ENCODE data around the gene NT5C. TPM values are rescaled to one million over a fixed set of nuclear protein-coding genes. Genes with fewer than 3 reads are reported as not detected.

The NT5C gene
- total RNA-seq (10 to 100 TPM; 40.1 to 46.6 TPM), polyA plus RNA-seq (10 to 100 TPM; 22.4 to 32.6 TPM)

GRCh38 chr17:75131278-75132017 lies at the start of gene NT5C:
NT5C (minus strand) TSS chr17:75131742; CDS start chr17:75131707, 35 bp downstream.
- POLR2A ChIA-PET (ENCODE audit: partially characterized antibody) = interaction anchor here (0.5 to 6.9 kb wide), 21 partner anchors 8 to 635 kb away, joined by 3 to 97 read pairs (median 6); partner anchors contain the start of genes ARMC7, GGA3, GRB2 and JPT1
- CTCF ChIA-PET (ENCODE audit: partially characterized antibody) = interaction anchor here (0.7 to 5.8 kb wide), 18 partner anchors 10 to 169 kb away, joined by 3 to 127 read pairs (median 8); partner anchors contain the start of genes ARMC7, JPT1 and MRPL58
- no peaks in the 10 kb centered on the region for H3K9me3 ChIP-seq (ENCODE audit: control insufficient read depth in 1 of 2, low read length in 2 of 2)
- intact Hi-C loops (cut with micrococcal nuclease) = loop anchor here (1.0 to 5.0 kb wide), 5 partner anchors 17 to 70 kb away; partner anchors contain the start of gene ARMC7
- peak within 1 kb of the TSS; percentile 61 to 74 for H3K4me3 ChIP-seq (ENCODE audit: low read length in 2 of 2)
- peaks cover 8 to 19% (median 11%) of the 10 kb centered on the region in 4 donors for H3K4me1 Mint-ChIP-seq
- H3K27me3 ChIP-seq (ENCODE audit: insufficient read depth, low read length) = no peaks in the 10 kb centered on the region
- peaks cover 5% of the 10 kb centered on the region for H3K36me3 ChIP-seq (ENCODE audit: insufficient read depth, low read length)
- peaks cover 16% of the 10 kb centered on the region for H3K4me1 ChIP-seq (ENCODE audit: insufficient read depth, low read length)
- peaks cover 0 to 19% of the 10 kb centered on the region in 2 donors for H3K36me3 Mint-ChIP-seq
- H3K27ac Mint-ChIP-seq = peak within 1 kb of the TSS; percentile 81 to 92 (median 88)
- H3K27ac ChIP-seq (ENCODE audit: low read depth, low read length) = peak within 1 kb of the TSS; percentile 80
- H3K9me3 Mint-ChIP-seq = no peaks in the 10 kb centered on the region
- no peaks in the 10 kb centered on the region for H3K27me3 Mint-ChIP-seq
- peak in 4 of 5 donors; percentile 38 to 60 (median 49) for DNase-seq
- peak within 1 kb of the TSS; percentile 87 to 91 (median 90) for H3K4me3 Mint-ChIP-seq

- Mint-ChIP-seq H3K27ac (peak overlapping the region; percentile 82 to 92 (median 87)), H3K9me3 (peaks cover 0 to 1% (median 0%) of the 10 kb centered on the region in 8 donors), H3K27me3 (no peaks in the 10 kb centered on the region), H3K36me3 (peaks cover 5 to 26% of the 10 kb centered on the region in 2 donors), H3K4me3 (peak overlapping the region; percentile 89 to 97 (median 92)), H3K4me1 (peaks cover 20 to 54% (median 38%) of the 10 kb centered on the region in 4 donors)
- no peaks in the 10 kb centered on the region for H3K27me3 ChIP-seq (ENCODE audit: insufficient read depth, low read length)
- no peak for DNase-seq
- intact Hi-C loops (cut with micrococcal nuclease) = loop anchor here (5.0 kb wide), 2 partner anchors 144 to 336 kb away; partner anchors contain the start of genes CASKIN2 and TSEN54
- ChIA-PET POLR2A (ENCODE audit: partially characterized antibody) (interaction anchor here (0.6 to 2.1 kb wide), 15 partner anchors 9 to 224 kb away, joined by 3 to 13 read pairs (median 4); partner anchors contain the start of genes ARMC7, GRB2, JPT1 and MIF4GD), CTCF (ENCODE audit: partially characterized antibody) (interaction anchor here (1.0 to 3.1 kb wide), 5 partner anchors 11 to 90 kb away, joined by 3 to 25 read pairs (median 10); partner anchors contain the start of gene MIF4GD)
- H3K4me1 ChIP-seq (ENCODE audit: insufficient read depth, low read length) = peaks cover 44% of the 10 kb centered on the region
- H3K9me3 ChIP-seq (ENCODE audit: control insufficient read depth in 1 of 2, low read length in 2 of 2) = no peaks in the 10 kb centered on the region
- peak overlapping the region; percentile 47 to 93 for H3K4me3 ChIP-seq (ENCODE audit: low read length in 2 of 2)
- peak overlapping the region; percentile 94 for H3K27ac ChIP-seq (ENCODE audit: low read depth, low read length)
- peaks cover 15% of the 10 kb centered on the region for H3K36me3 ChIP-seq (ENCODE audit: insufficient read depth, low read length)
Observed at GRCh38 chr17:75181110-75181509, 49.6 kb upstream of the NT5C start.

- POLR2A ChIA-PET (ENCODE audit: partially characterized antibody) = no interaction called here
- Histone ChIP-seq H3K9me3 (ENCODE audit: control insufficient read depth in 1 of 2, low read length in 2 of 2) (no peaks in the 10 kb centered on the region), H3K27me3 (ENCODE audit: insufficient read depth, low read length) (no peaks in the 10 kb centered on the region), H3K4me3 (ENCODE audit: low read length in 2 of 2) (no peak overlapping the region), H3K4me1 (ENCODE audit: insufficient read depth, low read length) (peaks cover 34% of the 10 kb centered on the region), H3K27ac (ENCODE audit: low read depth, low read length) (no peak overlapping the region), H3K36me3 (ENCODE audit: insufficient read depth, low read length) (peaks cover 30% of the 10 kb centered on the region)
- Mint-ChIP-seq H3K4me1 (peaks cover 12 to 46% (median 28%) of the 10 kb centered on the region in 4 donors), H3K36me3 (peaks cover 16 to 36% of the 10 kb centered on the region in 2 donors), H3K27ac (peak overlapping the region in 1 of 7 donors; percentile 82), H3K4me3 (peak overlapping the region in 1 of 8 donors; percentile 28), H3K9me3 (peaks cover 0 to 1% (median 0%) of the 10 kb centered on the region in 8 donors), H3K27me3 (no peaks in the 10 kb centered on the region)
- no peak for DNase-seq
- CTCF ChIA-PET (ENCODE audit: partially characterized antibody) = interaction anchor here (3.1 to 15.3 kb wide), 2 partner anchors 64 to 65 kb away, joined by 16 to 325 read pairs; partner anchors contain the start of gene ARMC7
- intact Hi-C loops (cut with micrococcal nuclease) = no loop called here
Observed at GRCh38 chr17:75178453-75178852, 46.9 kb upstream of the NT5C start.

- Histone ChIP-seq H3K9me3 (ENCODE audit: control insufficient read depth in 1 of 2, low read length in 2 of 2) (no peaks in the 10 kb centered on the region), H3K4me1 (ENCODE audit: insufficient read depth, low read length) (peaks cover 34% of the 10 kb centered on the region), H3K36me3 (ENCODE audit: insufficient read depth, low read length) (peaks cover 36% of the 10 kb centered on the region), H3K4me3 (ENCODE audit: low read length in 2 of 2) (no peak overlapping the region), H3K27ac (ENCODE audit: low read depth, low read length) (no peak overlapping the region), H3K27me3 (ENCODE audit: insufficient read depth, low read length) (no peaks in the 10 kb centered on the region)
- Mint-ChIP-seq H3K9me3 (no peaks in the 10 kb centered on the region), H3K27ac (peak overlapping the region in 2 of 7 donors; percentile 46 to 60), H3K36me3 (peaks cover 27 to 43% of the 10 kb centered on the region in 2 donors), H3K27me3 (no peaks in the 10 kb centered on the region), H3K4me3 (no peak overlapping the region), H3K4me1 (peaks cover 16 to 51% (median 25%) of the 10 kb centered on the region in 4 donors)
- CTCF ChIA-PET (ENCODE audit: partially characterized antibody) = interaction anchor here (1.1 to 15.3 kb wide), 4 partner anchors 23 to 63 kb away, joined by 3 to 325 read pairs (median 4); partner anchors contain the start of gene ARMC7
- no peak for DNase-seq
- POLR2A ChIA-PET (ENCODE audit: partially characterized antibody) = no interaction called here
- intact Hi-C loops (cut with micrococcal nuclease) = no loop called here
Observed at GRCh38 chr17:75176625-75177024, 45.1 kb upstream of the NT5C start.

- POLR2A ChIA-PET (ENCODE audit: partially characterized antibody) = interaction anchor here (2.0 kb wide), 3 partner anchors 8 to 61 kb away, joined by 7 to 12 read pairs (median 7); partner anchors contain the start of genes NT5C and SUMO2
- peaks cover 7 to 38% (median 15%) of the 10 kb centered on the region in 4 donors for H3K4me1 Mint-ChIP-seq
- Histone ChIP-seq H3K9me3 (ENCODE audit: control insufficient read depth in 1 of 2, low read length in 2 of 2) (no peaks in the 10 kb centered on the region), H3K4me1 (ENCODE audit: insufficient read depth, low read length) (peaks cover 24% of the 10 kb centered on the region), H3K36me3 (ENCODE audit: insufficient read depth, low read length) (peaks cover 35% of the 10 kb centered on the region), H3K4me3 (ENCODE audit: low read length in 2 of 2) (no peak overlapping the region), H3K27me3 (ENCODE audit: insufficient read depth, low read length) (no peaks in the 10 kb centered on the region), H3K27ac (ENCODE audit: low read depth, low read length) (no peak overlapping the region)
- no peak for DNase-seq
- peaks cover 27 to 37% of the 10 kb centered on the region in 2 donors for H3K36me3 Mint-ChIP-seq
- H3K4me3 Mint-ChIP-seq = no peak overlapping the region
- no peaks in the 10 kb centered on the region for H3K27me3 Mint-ChIP-seq
- H3K27ac Mint-ChIP-seq = peak overlapping the region in 1 of 7 donors; percentile 19
- CTCF ChIA-PET (ENCODE audit: partially characterized antibody) = interaction anchor here (0.8 to 15.3 kb wide), 5 partner anchors 12 to 115 kb away, joined by 3 to 325 read pairs (median 5); partner anchors contain the start of genes ARMC7 and NT5C
- H3K9me3 Mint-ChIP-seq = no peaks in the 10 kb centered on the region
- intact Hi-C loops (cut with micrococcal nuclease) = loop anchor here (5.0 kb wide), 1 partner anchor 43 kb away; the partner anchor contains the start of gene NT5C
Observed at GRCh38 chr17:75174996-75175395, 43.5 kb upstream of the NT5C start.

- intact Hi-C loops (cut with micrococcal nuclease) = loop anchor here (2.0 to 5.0 kb wide), 2 partner anchors 19 to 41 kb away; partner anchors contain the start of genes JPT1 and NT5C
- Mint-ChIP-seq H3K27me3 (no peaks in the 10 kb centered on the region), H3K9me3 (no peaks in the 10 kb centered on the region), H3K27ac (peak overlapping the region in 4 of 7 donors; percentile 29 to 75 (median 38)), H3K4me1 (peaks cover 7 to 26% (median 11%) of the 10 kb centered on the region in 4 donors), H3K36me3 (peaks cover 27 to 31% of the 10 kb centered on the region in 2 donors), H3K4me3 (no peak overlapping the region)
- no peaks in the 10 kb centered on the region for H3K27me3 ChIP-seq (ENCODE audit: insufficient read depth, low read length)
- H3K27ac ChIP-seq (ENCODE audit: low read depth, low read length) = no peak overlapping the region
- ChIA-PET CTCF (ENCODE audit: partially characterized antibody) (interaction anchor here (0.7 to 15.3 kb wide), 11 partner anchors 9 to 239 kb away, joined by 3 to 325 read pairs (median 4); partner anchors contain the start of genes ARMC7 and NT5C), POLR2A (ENCODE audit: partially characterized antibody) (interaction anchor here (0.6 to 2.3 kb wide), 8 partner anchors 10 to 117 kb away, joined by 3 to 12 read pairs (median 5); partner anchors contain the start of genes ARMC7, JPT1, MIF4GD and NT5C)
- peaks cover 22% of the 10 kb centered on the region for H3K36me3 ChIP-seq (ENCODE audit: insufficient read depth, low read length)
- no peak overlapping the region for H3K4me3 ChIP-seq (ENCODE audit: low read length in 2 of 2)
- no peak for DNase-seq
- peaks cover 9% of the 10 kb centered on the region for H3K4me1 ChIP-seq (ENCODE audit: insufficient read depth, low read length)
- H3K9me3 ChIP-seq (ENCODE audit: control insufficient read depth in 1 of 2, low read length in 2 of 2) = no peaks in the 10 kb centered on the region
Observed at GRCh38 chr17:75173526-75173925, 42.0 kb upstream of the NT5C start.
